Measurements from ENCODE around the gene TSC22D2. TPM values are rescaled to one million over a fixed set of nuclear protein-coding genes. Genes with fewer than 3 reads are reported as not detected.

The TSC22D2 gene
- total RNA-seq, 6 experiments from 2014 or later: 10.3 to 30.4 (median 13.2) TPM

- no peaks in the 10 kb centered on the region for H3K9me3 ChIP-seq
- no peaks in the 10 kb centered on the region for H3K4me1 ChIP-seq
- H3K4me3 ChIP-seq: no peak overlapping the region
- H3K27me3 ChIP-seq: no peaks in the 10 kb centered on the region
- H3K27ac ChIP-seq: no peak overlapping the region
- no peaks in the 10 kb centered on the region for H3K36me3 ChIP-seq
- TF ChIP-seq CTCF (IDR thresholded peaks at IDR 0.05) (no peak), POLR2A (IDR thresholded peaks at IDR 0.05) (no peak)
- DNase-seq: no peak
- no peak for ATAC-seq
- intact Hi-C loops (cut with DNase I): no loop called here
These were observed 18.0 kb upstream of the TSC22D2 start for GRCh38 chr3:150390087-150390486.

- ATAC-seq (peak in 1 of 4 donors; percentile 25), DNase-seq (no peak)
- H3K9me3 ChIP-seq: no peaks in the 10 kb centered on the region
- no peak overlapping the region for H3K4me3 ChIP-seq
- no peak for TF ChIP-seq CTCF (IDR thresholded peaks at IDR 0.05)
- no peak for TF ChIP-seq POLR2A (IDR thresholded peaks at IDR 0.05)
- no peaks in the 10 kb centered on the region for H3K36me3 ChIP-seq
- intact Hi-C loops (cut with DNase I): no loop called here
- H3K27me3 ChIP-seq: no peaks in the 10 kb centered on the region
- H3K27ac ChIP-seq: no peak overlapping the region
- no peaks in the 10 kb centered on the region for H3K4me1 ChIP-seq
These were observed 16.9 kb upstream of the TSC22D2 start for GRCh38 chr3:150391161-150391560.

- Histone ChIP-seq H3K36me3 (no peaks in the 10 kb centered on the region), H3K4me3 (no peak overlapping the region), H3K27ac (no peak overlapping the region), H3K9me3 (no peaks in the 10 kb centered on the region), H3K4me1 (no peaks in the 10 kb centered on the region), H3K27me3 (no peaks in the 10 kb centered on the region)
- WGBS (ENCODE audit: insufficient coverage, low coverage, low lambda C conversion rate, missing lambda C conversion rate): 33% methylated on average over 1 of the region's 1 CpG
- DNase-seq (no peak), ATAC-seq (no peak)
- no peak for TF ChIP-seq CTCF (IDR thresholded peaks at IDR 0.05)
- intact Hi-C loops (cut with DNase I): no loop called here
These were observed 14.4 kb upstream of the TSC22D2 start for GRCh38 chr3:150393745-150394144.

- DNase-seq (no peak), ATAC-seq (no peak)
- 59% methylated on average over 2 of the region's 2 CpGs for WGBS (ENCODE audit: insufficient coverage, low coverage, low lambda C conversion rate, missing lambda C conversion rate)
- no peaks in the 10 kb centered on the region for H3K9me3 ChIP-seq
- TF ChIP-seq CTCF (IDR thresholded peaks at IDR 0.05) (no peak), POLR2A (IDR thresholded peaks at IDR 0.05) (no peak)
- intact Hi-C loops (cut with DNase I): no loop called here
- no peak overlapping the region for H3K27ac ChIP-seq
- no peak overlapping the region for H3K4me3 ChIP-seq
- no peaks in the 10 kb centered on the region for H3K36me3 ChIP-seq
- H3K4me1 ChIP-seq: no peaks in the 10 kb centered on the region
- no peaks in the 10 kb centered on the region for H3K27me3 ChIP-seq
These were observed 13.5 kb upstream of the TSC22D2 start for GRCh38 chr3:150394606-150395005.

- Histone ChIP-seq H3K9me3 (no peaks in the 10 kb centered on the region), H3K4me3 (no peak overlapping the region)
- TF ChIP-seq CTCF (IDR thresholded peaks at IDR 0.05) (no peak), POLR2A (IDR thresholded peaks at IDR 0.05) (no peak)
These were observed 11.6 kb upstream of the TSC22D2 start for GRCh38 chr3:150396491-150396890.

More at GRCh38 chr3:150396491-150396890, 11.6 kb upstream of the TSC22D2 start:
- no peaks in the 10 kb centered on the region for H3K27me3 ChIP-seq
- H3K36me3 ChIP-seq: no peaks in the 10 kb centered on the region
- intact Hi-C loops (cut with DNase I): no loop called here
- H3K27ac ChIP-seq: no peak overlapping the region
- no peak for ATAC-seq
- no peaks in the 10 kb centered on the region for H3K4me1 ChIP-seq
- DNase-seq: no peak
- 100% methylated on average over 1 of the region's 1 CpG for WGBS (ENCODE audit: insufficient coverage, low coverage, low lambda C conversion rate, missing lambda C conversion rate)

All from right lobe of liver (tissue), 6 donors.